ENCODE measurements around the gene PER2.
A peak's percentile ranks its signal among the peaks of the same experiment; 100 is the strongest.

PER2 gene

DNA sequence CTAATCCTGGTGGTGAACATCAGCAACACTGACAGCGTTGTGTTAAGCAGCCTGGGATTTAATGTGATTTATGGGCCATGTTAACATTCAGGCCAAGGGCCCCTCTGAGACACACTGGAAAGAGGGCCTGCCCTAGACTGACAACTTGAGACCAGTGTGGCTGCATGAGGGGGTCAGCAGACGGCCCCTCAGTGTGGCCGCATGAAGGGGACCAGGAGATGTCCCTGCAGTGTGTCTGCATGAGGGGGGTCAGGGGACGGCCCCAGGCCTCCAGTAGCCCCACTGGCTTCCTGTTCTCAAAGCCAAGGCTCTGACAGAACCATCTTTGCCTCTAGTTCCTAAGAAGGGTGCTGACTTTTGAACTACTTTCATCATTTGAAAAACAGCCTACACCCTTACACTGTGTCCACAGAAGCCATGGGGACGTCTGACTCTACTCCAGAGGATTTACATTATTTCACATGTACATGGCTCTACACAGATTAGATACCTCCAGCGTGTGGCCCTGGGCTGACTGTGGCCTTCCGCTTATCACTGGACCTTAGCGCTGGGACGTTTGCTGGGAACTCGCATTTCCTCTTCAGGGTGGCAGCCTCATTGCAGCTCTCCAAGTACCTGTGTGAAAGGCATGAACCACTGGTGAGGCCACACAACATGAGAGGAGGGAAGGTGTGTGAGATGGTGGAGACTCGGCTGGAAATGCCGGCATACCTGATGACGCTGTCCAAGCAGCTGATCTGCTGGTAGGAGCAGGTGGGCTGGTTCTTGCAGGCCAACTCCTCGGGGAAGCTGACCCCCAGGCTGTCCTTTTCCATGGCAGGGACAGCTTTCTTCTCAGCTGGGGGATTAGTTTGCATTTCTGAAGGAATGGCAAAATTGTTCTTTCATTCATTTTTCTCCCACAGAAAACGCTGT, 30.4 kb downstream of the PER2 start:
- no peak for DNase-seq (ENCODE audit: low read depth)
- H3K4me3 ChIP-seq (ENCODE audit: low read depth, low read length), result no peak overlapping the region
- TF ChIP-seq, protein P1, sequence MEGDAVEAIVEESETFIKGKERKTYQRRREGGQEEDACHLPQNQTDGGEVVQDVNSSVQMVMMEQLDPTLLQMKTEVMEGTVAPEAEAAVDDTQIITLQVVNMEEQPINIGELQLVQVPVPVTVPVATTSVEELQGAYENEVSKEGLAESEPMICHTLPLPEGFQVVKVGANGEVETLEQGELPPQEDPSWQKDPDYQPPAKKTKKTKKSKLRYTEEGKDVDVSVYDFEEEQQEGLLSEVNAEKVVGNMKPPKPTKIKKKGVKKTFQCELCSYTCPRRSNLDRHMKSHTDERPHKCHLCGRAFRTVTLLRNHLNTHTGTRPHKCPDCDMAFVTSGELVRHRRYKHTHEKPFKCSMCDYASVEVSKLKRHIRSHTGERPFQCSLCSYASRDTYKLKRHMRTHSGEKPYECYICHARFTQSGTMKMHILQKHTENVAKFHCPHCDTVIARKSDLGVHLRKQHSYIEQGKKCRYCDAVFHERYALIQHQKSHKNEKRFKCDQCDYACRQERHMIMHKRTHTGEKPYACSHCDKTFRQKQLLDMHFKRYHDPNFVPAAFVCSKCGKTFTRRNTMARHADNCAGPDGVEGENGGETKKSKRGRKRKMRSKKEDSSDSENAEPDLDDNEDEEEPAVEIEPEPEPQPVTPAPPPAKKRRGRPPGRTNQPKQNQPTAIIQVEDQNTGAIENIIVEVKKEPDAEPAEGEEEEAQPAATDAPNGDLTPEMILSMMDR (IDR thresholded peaks at IDR 0.05; ENCODE audit: low read depth, low read length, missing control alignments), result no peak

DNA sequence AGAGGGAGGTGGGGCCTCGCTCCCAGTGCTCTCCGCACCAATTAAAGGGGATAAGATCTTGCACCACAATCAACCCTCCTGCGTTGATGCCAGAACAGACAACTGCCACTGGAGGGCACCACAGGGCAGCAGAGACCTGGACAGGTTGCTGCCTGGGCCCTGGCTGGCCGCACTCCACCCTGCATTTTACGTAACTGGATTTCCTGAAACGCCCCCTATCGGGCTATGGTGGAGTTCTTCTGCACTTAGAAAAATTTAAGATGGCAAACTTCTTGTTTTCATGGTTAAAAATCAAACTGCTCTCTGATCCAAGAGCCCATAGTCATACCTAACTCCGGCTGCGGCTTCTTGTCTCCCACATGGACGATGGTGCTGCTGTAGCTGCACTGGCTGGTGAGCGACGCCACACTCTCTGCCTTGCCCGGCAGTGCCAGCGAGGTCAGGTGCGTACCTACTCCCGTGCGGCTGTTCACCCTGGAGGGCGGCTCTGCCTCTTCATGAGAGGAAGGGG, 31.8 kb downstream of the PER2 start:
- no peak overlapping the region for H3K4me3 ChIP-seq (ENCODE audit: low read depth, low read length)
- TF ChIP-seq, protein P1 (IDR thresholded peaks at IDR 0.05; ENCODE audit: low read depth, low read length, missing control alignments), result peak; percentile 75
- DNase-seq (ENCODE audit: low read depth), result peak; percentile 26

DNA sequence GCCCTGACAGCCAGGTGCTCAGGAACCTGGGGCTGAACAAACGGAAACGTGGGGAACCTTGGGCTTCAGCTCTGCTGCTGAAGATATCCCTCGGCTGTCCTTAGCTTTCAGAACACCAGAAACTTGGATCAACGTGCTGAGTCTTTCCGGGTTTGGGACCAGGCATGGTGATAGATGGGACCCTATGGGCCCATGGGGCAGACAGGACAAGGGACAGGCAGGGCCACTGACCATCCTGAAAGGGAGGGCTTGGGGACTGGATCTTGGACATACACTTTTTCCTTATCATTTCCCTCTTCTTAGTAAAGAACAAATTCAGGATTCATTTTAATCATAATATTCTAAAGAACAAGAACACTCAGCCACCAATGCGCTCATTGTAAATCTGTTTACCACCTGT, 32.3 kb downstream of the PER2 start:
- no peak overlapping the region for H3K4me3 ChIP-seq (ENCODE audit: low read depth, low read length)
- no peak for DNase-seq (ENCODE audit: low read depth)
- TF ChIP-seq, protein P1 (IDR thresholded peaks at IDR 0.05; ENCODE audit: low read depth, low read length, missing control alignments), result no peak

DNA sequence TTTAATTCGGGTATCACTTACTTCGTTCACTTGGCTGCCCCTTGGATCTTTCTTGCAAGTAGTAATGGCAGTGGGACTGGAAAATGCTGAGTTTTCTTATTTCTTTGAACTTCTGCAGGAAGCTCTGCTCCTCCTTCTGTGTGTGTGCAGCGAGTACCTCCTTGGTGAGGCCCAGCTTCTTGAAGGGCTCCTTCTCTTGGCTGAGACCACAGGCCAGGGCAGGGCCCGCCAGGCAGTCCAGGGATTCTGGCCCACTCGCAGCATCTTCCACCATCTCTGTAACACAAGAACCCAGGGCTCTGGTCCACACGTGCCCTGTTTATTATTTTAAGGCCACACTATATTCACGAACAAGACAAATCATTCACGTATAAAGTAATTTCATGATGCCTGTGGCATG, 32.8 kb downstream of the PER2 start:
- TF ChIP-seq, protein P1 (IDR thresholded peaks at IDR 0.05; ENCODE audit: low read depth, low read length, missing control alignments), result no peak
- no peak overlapping the region for H3K4me3 ChIP-seq (ENCODE audit: low read depth, low read length)
- no peak for DNase-seq (ENCODE audit: low read depth)

DNA sequence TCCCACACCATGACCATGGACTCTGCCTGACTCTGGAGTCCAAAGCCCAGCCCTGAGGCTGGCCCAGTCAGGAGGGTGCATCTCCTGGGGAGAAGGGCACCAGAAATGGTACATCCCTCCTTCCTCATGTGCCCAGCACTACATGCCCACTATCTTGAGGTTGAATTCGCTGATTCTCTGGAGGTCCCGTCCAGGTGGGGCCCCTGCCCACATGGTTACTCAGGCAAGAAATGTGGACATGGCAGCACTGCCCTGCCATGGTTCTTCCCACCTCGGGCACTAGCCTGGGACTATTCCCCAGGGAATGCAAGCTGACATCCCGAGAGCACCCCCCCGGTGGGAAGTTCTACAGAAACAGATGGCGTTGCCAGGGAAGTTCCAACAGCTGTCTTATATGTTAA, 33.3 kb downstream of the PER2 start:
- H3K4me3 ChIP-seq (ENCODE audit: low read depth, low read length), result no peak overlapping the region
- no peak for DNase-seq (ENCODE audit: low read depth)
- TF ChIP-seq, protein P1 (IDR thresholded peaks at IDR 0.05; ENCODE audit: low read depth, low read length, missing control alignments), result no peak

DNA sequence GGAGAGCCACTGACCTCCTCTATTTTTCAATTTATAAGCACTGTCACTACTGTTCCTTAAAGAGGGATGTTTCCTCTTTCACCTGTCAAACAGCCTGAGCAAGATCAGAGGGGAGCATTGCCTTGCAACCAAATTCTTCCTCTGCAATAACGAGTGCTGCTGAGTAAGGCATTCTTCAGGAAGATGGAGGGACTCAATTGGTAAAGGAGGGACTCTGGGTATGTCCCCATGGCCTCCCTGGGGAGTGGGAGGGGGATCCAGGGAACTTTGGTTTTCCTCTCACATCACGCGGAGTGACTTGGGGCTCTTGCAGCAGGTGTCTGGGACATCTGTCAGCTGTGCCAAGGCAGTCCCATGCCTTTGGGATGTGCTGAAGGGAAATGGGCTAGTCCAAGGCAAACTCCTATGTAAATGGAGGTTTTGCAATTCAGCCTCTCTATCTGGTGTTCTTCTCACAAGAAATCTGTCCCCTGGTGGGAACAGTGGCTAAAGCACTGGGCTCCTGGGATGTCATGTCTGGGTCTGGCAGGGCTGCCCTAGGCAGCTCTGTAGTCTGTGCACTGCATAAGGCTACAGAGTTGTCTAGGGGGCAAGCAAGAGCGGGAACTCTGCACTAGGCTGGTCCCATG, 34.2 kb downstream of the PER2 start:
- DNase-seq (ENCODE audit: low read depth), result no peak
- TF ChIP-seq, protein P1 (IDR thresholded peaks at IDR 0.05; ENCODE audit: low read depth, low read length, missing control alignments), result no peak
- H3K4me3 ChIP-seq (ENCODE audit: low read depth, low read length), result no peak overlapping the region

Measured in GM12864 (cell line).